ENCODE results near the gene SLC4A5.
"Not testable (repeated sequence)": the region's sequence is repeated elsewhere in the genome, so short reads cannot be mapped to it uniquely, and the experiment has no call there.

The SLC4A5 gene

GRCh38 chr2:74227646-74228045, 115.6 kb downstream of the SLC4A5 start:
- DNase-seq = no peak

GRCh38 chr2:74226648-74227213, 116.5 kb downstream of the SLC4A5 start:
- no peak for DNase-seq

GRCh38 chr2:74225698-74226459, 117.3 kb downstream of the SLC4A5 start:
- no peak for DNase-seq

GRCh38 chr2:74223941-74224770, 119.1 kb downstream of the SLC4A5 start:
- no peak for DNase-seq

GRCh38 chr2:74222300-74222650, 120.9 kb downstream of the SLC4A5 start:
- no peak for DNase-seq

GRCh38 chr2:74221604-74222299, 121.5 kb downstream of the SLC4A5 start:
- no peak for DNase-seq

- DNase-seq = no peak
Measured at GRCh38 chr2:74221091-74221490, 122.1 kb downstream of the SLC4A5 start.

- DNase-seq = no peak
Measured at GRCh38 chr2:74219846-74220486, 123.2 kb downstream of the SLC4A5 start.

GRCh38 chr2:74216642-74217041, 126.6 kb downstream of the SLC4A5 start:
- DNase-seq = no peak

GRCh38 chr2:74215771-74216170, 127.4 kb downstream of the SLC4A5 start:
- DNase-seq = not testable (repeated sequence)

- DNase-seq = no peak
Measured at GRCh38 chr2:74212702-74213410, 130.4 kb downstream of the SLC4A5 start.

GRCh38 chr2:74206180-74206688, 137.0 kb downstream of the SLC4A5 start:
- DNase-seq = no peak

GRCh38 chr2:74205596-74205995, 137.6 kb downstream of the SLC4A5 start:
- DNase-seq = no peak

GRCh38 chr2:74205113-74205512, 138.1 kb downstream of the SLC4A5 start:
- no peak for DNase-seq

GRCh38 chr2:74204436-74204835, 138.8 kb downstream of the SLC4A5 start:
- DNase-seq = no peak

- DNase-seq = no peak
Measured at GRCh38 chr2:74201596-74201995, 141.6 kb downstream of the SLC4A5 start.

GRCh38 chr2:74201196-74201595, 142.0 kb downstream of the SLC4A5 start:
- DNase-seq = no peak

GRCh38 chr2:74199871-74200305, 143.3 kb downstream of the SLC4A5 start:
- no peak for DNase-seq

GRCh38 chr2:74199275-74199701, 143.9 kb downstream of the SLC4A5 start:
- no peak for DNase-seq

- no peak for DNase-seq
Measured at GRCh38 chr2:74198461-74199274, 144.5 kb downstream of the SLC4A5 start, which contains the start of gene MTHFD2. Gene MTHFD2, plus strand, starts transcription at chr2:74198615. Its CDS starts 27 bp downstream, at chr2:74198642.

GRCh38 chr2:74198023-74198460, 145.2 kb downstream of the SLC4A5 start:
- DNase-seq = no peak

Measured in cortex of kidney (tissue), 1 donor.